Endothelial cell (in vitro differentiated cells): Measurements from ENCODE around the gene A2ML1. TPM values are rescaled to one million over a fixed set of nuclear protein-coding genes. Genes with fewer than 3 reads are reported as not detected.

Experiments used
- DNase-seq: peaks from one replicate; pipeline ENCODE4 v3.0.0; 2021; ENCODE audit warnings: low spot score
- H3K27ac Mint-ChIP-seq: one replicate; pipeline ENCODE4 v1.8.0; 2021; ENCODE audit warnings: mixed read lengths, inconsistent platforms; ENCODE audit not compliant: unreplicated experiment
- H3K27me3 Mint-ChIP-seq: one replicate; pipeline ENCODE4 v1.8.0; 2021; ENCODE audit warnings: mild to moderate bottlenecking, moderate library complexity, mixed read lengths, inconsistent platforms; ENCODE audit not compliant: unreplicated experiment
- H3K36me3 Mint-ChIP-seq: one replicate; pipeline ENCODE4 v1.8.0; 2021; ENCODE audit warnings: mild to moderate bottlenecking, low read depth, mixed read lengths, inconsistent platforms; ENCODE audit not compliant: unreplicated experiment
- H3K4me1 Mint-ChIP-seq: one replicate; pipeline ENCODE4 v1.8.0; 2021; ENCODE audit warnings: mild to moderate bottlenecking, mixed read lengths, inconsistent platforms; ENCODE audit not compliant: unreplicated experiment
- H3K4me3 Mint-ChIP-seq: one replicate; pipeline ENCODE4 v1.8.0; 2021; ENCODE audit warnings: mild to moderate bottlenecking, mixed read lengths, inconsistent platforms; ENCODE audit not compliant: unreplicated experiment
- H3K9me3 Mint-ChIP-seq: one replicate; pipeline ENCODE4 v1.8.0; 2021; ENCODE audit warnings: mixed read lengths, inconsistent platforms; ENCODE audit not compliant: unreplicated experiment
- CTCF ChIP-seq: fragments of 200-600 bp; sonication (generic); IDR thresholded peaks from one replicate; pipeline ENCODE4 v1.5.0; 2021; ENCODE audit warnings: antibody characterized with exemption; ENCODE audit not compliant: unreplicated experiment
- total RNA-seq: library from RNA; stranded (reverse); fragmentation: NEBNext Ultra II Directional; extraction: Animal tissue kit (Norgen Biotek cat#: 25700); gene quantifications from one replicate; pipeline ENCODE4 v1.2.1, GENCODE V29; 2021; ENCODE audit not compliant: unreplicated experiment

The A2ML1 gene
- total RNA-seq, 1 donor from 2014 or later, result not detected

GRCh38 chr12:8837291-8837690, 14.9 kb downstream of the A2ML1 start:
- DNase-seq, result no peak
- Mint-ChIP-seq H3K27me3 (peaks cover 3% of the 10 kb centered on the region), H3K9me3 (no peaks in the 10 kb centered on the region), H3K4me1 (no peaks in the 10 kb centered on the region), H3K36me3 (no peaks in the 10 kb centered on the region), H3K27ac (no peak overlapping the region), H3K4me3 (no peak overlapping the region)
- no peak for TF ChIP-seq CTCF

- Mint-ChIP-seq H3K27ac (no peak overlapping the region), H3K4me1 (no peaks in the 10 kb centered on the region), H3K27me3 (peaks cover 3% of the 10 kb centered on the region), H3K4me3 (no peak overlapping the region), H3K9me3 (no peaks in the 10 kb centered on the region), H3K36me3 (no peaks in the 10 kb centered on the region)
- no peak for DNase-seq
- no peak for TF ChIP-seq CTCF
These were observed 17.9 kb downstream of the A2ML1 start for GRCh38 chr12:8840321-8840720.

GRCh38 chr12:8840938-8841633, 18.7 kb downstream of the A2ML1 start:
- no peak overlapping the region for H3K4me3 Mint-ChIP-seq

GRCh38 chr12:8841778-8842177, 19.4 kb downstream of the A2ML1 start:
- H3K4me3 Mint-ChIP-seq, result no peak overlapping the region
- no peaks in the 10 kb centered on the region for H3K9me3 Mint-ChIP-seq
- DNase-seq, result no peak
- H3K27ac Mint-ChIP-seq, result no peak overlapping the region
- H3K27me3 Mint-ChIP-seq, result peaks cover 2% of the 10 kb centered on the region
- H3K36me3 Mint-ChIP-seq, result no peaks in the 10 kb centered on the region
- no peaks in the 10 kb centered on the region for H3K4me1 Mint-ChIP-seq
- no peak for TF ChIP-seq CTCF

More at GRCh38 chr12:8840938-8841633, 18.7 kb downstream of the A2ML1 start:
- Mint-ChIP-seq H3K27ac (no peak overlapping the region), H3K27me3 (peaks cover 3% of the 10 kb centered on the region), H3K4me1 (no peaks in the 10 kb centered on the region), H3K36me3 (no peaks in the 10 kb centered on the region), H3K9me3 (no peaks in the 10 kb centered on the region)
- TF ChIP-seq CTCF, result no peak
- no peak for DNase-seq

GRCh38 chr12:8844665-8845064, 22.2 kb downstream of the A2ML1 start:
- no peak for DNase-seq
- H3K27ac Mint-ChIP-seq, result no peak overlapping the region
- no peak for TF ChIP-seq CTCF
- no peaks in the 10 kb centered on the region for H3K36me3 Mint-ChIP-seq
- H3K9me3 Mint-ChIP-seq, result no peaks in the 10 kb centered on the region
- H3K4me1 Mint-ChIP-seq, result no peaks in the 10 kb centered on the region
- peaks cover 2% of the 10 kb centered on the region for H3K27me3 Mint-ChIP-seq
- H3K4me3 Mint-ChIP-seq, result no peak overlapping the region
